ENCODE results near the gene ALAD. TPM values are rescaled to one million over a fixed set of nuclear protein-coding genes. Genes with fewer than 3 reads are reported as not detected.
"Not testable (repeated sequence)": the region's sequence is repeated elsewhere in the genome, so short reads cannot be mapped to it uniquely, and the experiment has no call there.

The ALAD gene
- polyA plus RNA-seq, 3 donors, result 40.1 to 43.8 (median 41.3) TPM

- DNase-seq (ENCODE audit: low read depth in 3 of 3, low spot score in 2 of 3), result no peak
These were observed 25.7 kb downstream of the ALAD start for GRCh38 chr9:113375057-113376023.

DNA sequence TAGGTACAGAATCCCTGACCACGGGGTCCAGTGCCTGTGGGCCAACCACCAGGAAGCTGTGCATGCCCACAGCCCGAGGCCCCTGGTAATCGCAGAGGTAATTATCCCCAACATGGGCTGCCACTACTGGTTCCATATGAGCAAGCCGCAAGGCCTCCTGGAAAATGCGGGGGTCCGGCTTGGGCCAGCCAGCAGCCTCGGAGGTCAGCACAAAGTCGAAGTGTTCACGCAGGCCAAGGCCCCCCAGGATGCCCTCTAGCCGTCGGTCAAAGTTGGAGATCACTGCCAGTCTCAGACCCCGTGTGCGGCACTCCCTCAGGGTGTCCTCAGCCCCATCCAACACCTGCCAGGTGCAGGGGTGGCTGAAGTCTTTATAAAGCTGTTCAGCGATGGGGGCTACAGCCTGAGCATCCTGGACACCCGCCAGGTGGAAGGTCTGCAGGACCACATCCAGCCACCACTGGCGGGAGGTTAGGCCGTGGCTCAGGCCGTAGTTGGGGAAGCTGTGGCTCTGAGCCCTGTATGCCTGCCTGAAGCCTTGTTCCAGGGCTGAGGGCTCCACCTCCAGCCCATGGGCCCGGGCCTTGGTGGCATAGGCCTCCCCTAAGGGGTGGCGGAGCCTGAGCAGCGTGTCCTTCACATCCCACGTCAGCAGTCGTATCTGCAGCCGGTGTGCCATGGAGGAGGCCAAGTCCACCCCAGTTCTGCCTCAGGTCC is 27.2 kb downstream of the ALAD start:
- DNase-seq (ENCODE audit: low read depth in 3 of 3, low spot score in 2 of 3), result no peak

GRCh38 chr9:113373256-113373655 is 27.8 kb downstream of the ALAD start:
- DNase-seq (ENCODE audit: low read depth in 3 of 3, low spot score in 2 of 3), result no peak

DNA sequence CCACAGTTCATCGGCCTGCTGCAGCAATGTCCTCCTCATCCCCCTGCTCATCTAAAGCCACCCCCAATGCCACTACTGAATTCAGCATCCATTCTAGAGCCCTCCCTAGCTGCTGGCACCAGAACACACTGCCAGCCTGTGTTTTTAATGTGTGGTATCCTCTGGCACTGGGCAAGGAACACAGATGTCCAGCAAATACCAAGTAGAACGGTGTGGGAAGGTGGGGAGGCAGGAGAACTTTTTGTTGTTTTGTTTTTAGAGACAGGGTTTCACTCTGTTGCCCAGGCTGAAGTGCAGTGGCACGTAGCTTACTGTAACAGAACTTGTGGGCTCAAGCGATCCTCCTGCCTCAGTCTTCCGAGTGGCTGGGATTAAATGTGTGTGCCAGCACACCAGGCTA is 29.0 kb downstream of the ALAD start:
- DNase-seq (ENCODE audit: low read depth in 3 of 3, low spot score in 2 of 3), result no peak

GRCh38 chr9:113370806-113371325 is 30.2 kb downstream of the ALAD start:
- DNase-seq (ENCODE audit: low read depth in 3 of 3, low spot score in 2 of 3), result no peak

GRCh38 chr9:113369855-113370140 is 31.3 kb downstream of the ALAD start:
- no peak for DNase-seq (ENCODE audit: low read depth in 3 of 3, low spot score in 2 of 3)

- DNase-seq (ENCODE audit: low read depth in 3 of 3, low spot score in 2 of 3), result no peak
These were observed 31.9 kb downstream of the ALAD start for GRCh38 chr9:113368982-113369854.

GRCh38 chr9:113368348-113368981 is 32.6 kb downstream of the ALAD start:
- no peak for DNase-seq (ENCODE audit: low read depth in 3 of 3, low spot score in 2 of 3)

DNA sequence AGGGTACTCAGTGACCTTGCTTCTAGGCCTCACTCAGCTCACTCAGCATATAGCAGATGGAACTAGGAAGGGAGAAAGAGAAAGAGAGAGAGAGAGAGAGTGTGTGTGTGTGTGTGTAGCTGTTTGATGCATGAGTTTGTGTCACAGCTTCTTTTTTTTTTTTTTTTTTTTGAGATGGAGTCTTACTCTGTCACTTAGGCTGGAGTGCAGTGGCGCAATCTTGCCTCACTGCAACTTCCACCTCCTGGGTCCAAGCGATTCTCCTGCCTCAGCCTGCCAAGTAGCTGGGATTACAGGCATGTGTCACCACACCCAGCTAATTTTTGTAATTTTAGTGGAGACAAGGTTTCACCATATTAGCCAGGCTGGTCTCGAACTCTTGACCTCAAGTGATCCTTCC is 35.4 kb downstream of the ALAD start:
- not testable (repeated sequence) for DNase-seq (ENCODE audit: low read depth in 3 of 3, low spot score in 2 of 3)

- DNase-seq (ENCODE audit: low read depth in 3 of 3, low spot score in 2 of 3), result no peak
These were observed 36.1 kb downstream of the ALAD start for GRCh38 chr9:113364951-113365350.

DNA sequence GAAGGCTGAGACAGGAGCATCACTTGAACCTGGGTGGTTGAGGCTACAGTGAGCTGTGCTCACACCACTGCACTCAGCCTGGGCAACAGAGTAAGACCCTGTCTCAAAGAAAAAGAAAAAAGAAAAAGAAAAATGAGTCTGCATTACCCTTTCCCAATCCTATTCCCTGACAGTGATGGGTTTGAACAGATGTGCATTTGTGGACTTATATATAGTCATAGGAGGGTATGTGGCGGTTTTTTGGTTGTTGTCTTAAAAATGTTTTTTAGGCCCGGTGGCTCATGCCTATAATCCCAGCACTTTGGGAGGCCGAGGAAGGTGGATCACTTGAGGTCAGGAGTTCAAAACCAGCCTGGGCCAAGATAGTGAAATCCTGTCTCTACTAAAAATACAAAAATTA is 37.7 kb downstream of the ALAD start:
- DNase-seq (ENCODE audit: low read depth in 3 of 3, low spot score in 2 of 3), result no peak

GRCh38 chr9:113361304-113362018 is 39.6 kb downstream of the ALAD start:
- DNase-seq (ENCODE audit: low read depth in 3 of 3, low spot score in 2 of 3), result no peak

DNA sequence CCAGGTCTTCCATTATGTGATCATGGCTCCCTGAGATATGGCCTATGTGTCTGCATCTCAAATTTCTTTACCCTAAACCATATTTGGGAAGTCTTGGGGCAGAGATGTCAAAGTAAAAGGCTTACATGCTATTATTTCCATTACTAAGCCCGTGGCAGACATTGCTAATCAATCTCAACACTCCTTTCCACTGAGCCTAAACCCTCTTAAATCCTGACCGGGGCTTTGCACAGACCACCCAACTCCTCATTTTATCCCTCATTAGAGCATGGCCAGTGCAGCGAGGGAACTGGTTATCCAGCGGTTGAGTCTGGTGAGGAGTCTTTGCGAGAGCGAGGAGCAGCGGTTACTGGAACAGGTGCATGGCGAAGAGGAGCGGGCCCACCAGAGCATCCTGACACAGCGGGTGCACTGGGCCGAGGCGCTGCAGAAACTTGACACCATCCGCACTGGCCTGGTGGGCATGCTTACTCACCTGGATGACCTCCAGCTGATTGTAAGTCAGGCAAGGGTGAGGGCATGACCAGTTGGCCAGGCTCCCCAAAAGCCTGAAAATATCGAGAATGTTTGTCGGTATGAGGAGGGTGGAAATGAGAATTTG is 40.7 kb downstream of the ALAD start:
- no peak for DNase-seq (ENCODE audit: low read depth in 3 of 3, low spot score in 2 of 3)

DNA sequence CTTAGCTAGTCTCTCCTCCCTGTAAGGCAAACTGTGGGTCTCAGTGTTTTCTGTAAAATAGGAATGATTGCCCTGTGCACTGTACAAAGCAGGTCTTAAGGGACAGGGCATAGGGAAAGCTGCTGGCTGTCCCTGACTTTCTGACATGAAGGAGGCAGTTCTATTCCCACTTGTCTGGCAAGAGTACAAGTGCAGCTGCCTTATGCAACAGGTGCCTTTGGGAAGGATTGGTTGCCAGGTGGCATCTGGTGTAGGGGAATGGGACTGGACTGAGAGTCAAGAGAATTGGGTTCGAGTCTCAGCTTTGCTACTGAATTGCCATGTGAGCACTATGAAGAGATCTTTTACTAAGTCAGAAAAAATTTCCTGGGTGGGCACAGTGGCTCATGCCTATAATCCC is 41.7 kb downstream of the ALAD start:
- DNase-seq (ENCODE audit: low read depth in 3 of 3, low spot score in 2 of 3), result no peak

GRCh38 chr9:113356686-113357292 is 44.3 kb downstream of the ALAD start:
- no peak for DNase-seq (ENCODE audit: low read depth in 3 of 3, low spot score in 2 of 3)

DNA sequence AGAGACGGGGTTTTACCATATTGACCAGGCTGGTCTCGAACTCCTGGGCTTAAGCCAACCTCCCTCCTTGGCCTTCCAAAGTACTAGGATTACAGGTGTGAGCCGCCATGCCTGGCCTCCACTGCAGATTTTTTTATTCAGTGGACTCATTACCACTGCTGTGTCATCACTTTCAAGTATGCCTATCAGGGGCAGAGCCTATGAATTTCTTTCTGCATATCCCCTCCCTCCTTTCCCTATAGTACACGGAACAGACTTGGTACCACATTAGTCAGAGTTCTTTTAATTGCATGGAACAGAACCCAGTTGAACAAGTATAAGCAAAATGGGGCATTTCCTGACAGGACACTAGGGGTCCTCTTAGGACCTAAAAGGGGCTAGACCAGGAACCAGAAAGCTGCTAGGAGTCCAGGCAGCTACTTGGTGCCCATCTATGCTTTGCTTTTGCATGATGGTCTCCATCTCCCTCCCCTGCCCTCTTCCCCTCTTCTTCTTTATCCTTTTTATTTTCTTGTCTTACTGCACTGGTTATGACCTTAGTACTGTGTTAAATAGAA is 46.0 kb downstream of the ALAD start:
- no peak for DNase-seq (ENCODE audit: low read depth in 3 of 3, low spot score in 2 of 3)

GRCh38 chr9:113352411-113352810 is 48.7 kb downstream of the ALAD start:
- DNase-seq (ENCODE audit: low read depth in 3 of 3, low spot score in 2 of 3), result no peak

DNA sequence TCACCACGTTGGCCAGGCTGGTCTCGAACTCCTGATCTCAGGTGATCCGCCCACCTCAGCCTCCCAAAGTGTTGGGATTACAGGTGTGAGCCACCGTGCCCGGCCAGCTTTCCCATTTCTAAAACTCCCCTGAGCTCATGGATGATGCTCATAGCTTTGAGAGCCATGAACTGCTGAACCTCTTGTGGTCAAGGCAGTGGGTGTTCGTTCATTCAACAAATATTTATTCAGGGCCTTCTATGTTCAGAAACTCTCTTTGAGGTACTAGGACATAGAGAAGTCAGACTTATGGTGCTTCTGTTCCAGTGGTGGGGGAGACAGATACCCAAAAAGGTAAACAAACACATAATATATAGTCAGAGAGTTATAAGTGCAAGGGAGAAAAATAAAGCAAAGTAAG is 49.1 kb downstream of the ALAD start:
- DNase-seq (ENCODE audit: low read depth in 3 of 3, low spot score in 2 of 3), result no peak

- DNase-seq (ENCODE audit: low read depth in 3 of 3, low spot score in 2 of 3), result no peak
These were observed 50.1 kb downstream of the ALAD start for GRCh38 chr9:113350937-113351336.
